KMS-11 (cell line): ENCODE results near the gene SHB.

Experiments used
- H2AFZ ChIP-seq: fragments of 200-600 bp; sonication (generic); 2 replicates; pipeline ENCODE4 v1.6.1; 2016; ENCODE audit warnings: antibody characterized with exemption, mixed run types, low read depth
- H3K27ac ChIP-seq: fragments of 200-600 bp; sonication (generic); 2 replicates; pipeline ENCODE4 v1.6.1; 2016; ENCODE audit warnings: mild to moderate bottlenecking, mixed run types
- H3K27me3 ChIP-seq: fragments of 200-600 bp; sonication (generic); 2 replicates; pipeline ENCODE4 v1.6.1; 2017; ENCODE audit warnings: mild to moderate bottlenecking, low read depth, mixed run types, moderate library complexity; ENCODE audit not compliant: insufficient read depth
- H3K36me3 ChIP-seq: fragments of 200-600 bp; sonication (generic); 2 replicates; pipeline ENCODE4 v1.6.1; 2017; ENCODE audit warnings: mild to moderate bottlenecking, mixed run types; ENCODE audit not compliant: insufficient read depth
- H3K4me1 ChIP-seq: fragments of 200-600 bp; sonication (generic); 2 replicates; pipeline ENCODE4 v1.6.1; 2016; ENCODE audit warnings: mild to moderate bottlenecking, low read depth, mixed run types; ENCODE audit not compliant: poor library complexity, severe bottlenecking
- H3K4me2 ChIP-seq: fragments of 200-600 bp; sonication (generic); 2 replicates; pipeline ENCODE4 v1.7.0; 2016; ENCODE audit warnings: mild to moderate bottlenecking, mixed run types
- H3K4me3 ChIP-seq: fragments of 200-600 bp; sonication (generic); IDR thresholded peaks from 2 replicates; pipeline ENCODE4 v1.6.1; 2017; ENCODE audit warnings: low read depth, low read length, mixed read lengths; ENCODE audit not compliant: insufficient read depth
- H3K79me2 ChIP-seq: fragments of 200-600 bp; sonication (generic); 2 replicates; pipeline ENCODE4 v1.6.1; 2016; ENCODE audit warnings: low read depth, mixed run types; ENCODE audit not compliant: insufficient read depth
- H3K9ac ChIP-seq: fragments of 200-600 bp; sonication (generic); 2 replicates; pipeline ENCODE4 v1.6.1; 2016; ENCODE audit warnings: mild to moderate bottlenecking, mixed run types
- H4K20me1 ChIP-seq: fragments of 200-600 bp; sonication (generic); 2 replicates; pipeline ENCODE4 v1.6.1; 2016; ENCODE audit warnings: mild to moderate bottlenecking, mixed run types; ENCODE audit not compliant: insufficient read depth
- CTCF ChIP-seq: fragments of 200-600 bp; sonication (generic); conservative IDR thresholded peaks from 2 replicates; pipeline ENCODE4 v1.6.1; 2017; ENCODE audit warnings: low read depth, mild to moderate bottlenecking, antibody characterized with exemption, low read length, moderate library complexity, mixed read lengths

Gene SHB

GRCh38 chr9:38101423-38101822 is 32.4 kb upstream of the SHB start:
- Histone ChIP-seq H3K27ac (no peak overlapping the region), H3K79me2 (no peaks in the 10 kb centered on the region), H3K9ac (no peak overlapping the region), H3K4me3 (no peak overlapping the region), H3K4me2 (no peak overlapping the region), H3K27me3 (no peaks in the 10 kb centered on the region), H3K4me1 (no peaks in the 10 kb centered on the region), H3K36me3 (no peaks in the 10 kb centered on the region), H2AFZ (no peak overlapping the region), H4K20me1 (no peaks in the 10 kb centered on the region)
- no peak for TF ChIP-seq CTCF

GRCh38 chr9:38096238-38096805 is 27.3 kb upstream of the SHB start:
- Histone ChIP-seq H3K27ac (no peak overlapping the region), H3K27me3 (no peaks in the 10 kb centered on the region), H4K20me1 (no peaks in the 10 kb centered on the region), H3K4me2 (no peak overlapping the region), H3K4me3 (no peak overlapping the region), H3K79me2 (no peaks in the 10 kb centered on the region), H3K9ac (no peak overlapping the region), H3K4me1 (no peaks in the 10 kb centered on the region), H2AFZ (no peak overlapping the region), H3K36me3 (no peaks in the 10 kb centered on the region)
- no peak for TF ChIP-seq CTCF

GRCh38 chr9:38094165-38094564 is 25.1 kb upstream of the SHB start:
- Histone ChIP-seq H3K36me3 (no peaks in the 10 kb centered on the region), H2AFZ (no peak overlapping the region), H3K27me3 (no peaks in the 10 kb centered on the region), H3K4me3 (no peak overlapping the region), H3K27ac (no peak overlapping the region), H4K20me1 (no peaks in the 10 kb centered on the region), H3K4me1 (peaks cover under 1% of the 10 kb centered on the region), H3K79me2 (no peaks in the 10 kb centered on the region), H3K4me2 (no peak overlapping the region), H3K9ac (no peak overlapping the region)
- no peak for TF ChIP-seq CTCF

GRCh38 chr9:38092656-38093055 is 23.6 kb upstream of the SHB start:
- no peaks in the 10 kb centered on the region for H3K27me3 ChIP-seq
- H3K4me3 ChIP-seq = no peak overlapping the region
- H3K4me2 ChIP-seq = no peak overlapping the region
- no peaks in the 10 kb centered on the region for H3K79me2 ChIP-seq
- H3K4me1 ChIP-seq = peaks cover 12% of the 10 kb centered on the region
- no peak overlapping the region for H3K9ac ChIP-seq
- H2AFZ ChIP-seq = no peak overlapping the region
- no peak overlapping the region for H3K27ac ChIP-seq
- H4K20me1 ChIP-seq = no peaks in the 10 kb centered on the region
- H3K36me3 ChIP-seq = no peaks in the 10 kb centered on the region
- no peak for TF ChIP-seq CTCF
